GM12878 (cell line): ENCODE measurements around the gene NOD1. TPM values are rescaled to one million over a fixed set of nuclear protein-coding genes. Genes with fewer than 3 reads are reported as not detected.

Experiments used
- ATAC-seq: fragments of 200-7000 bp; cut with Tn5 transposase; 3 replicates; pipeline ENCODE4 v1.9.1; 2020; ENCODE audit warnings: mild to moderate bottlenecking, moderate library complexity
- BruUV-seq: library from RNA; stranded (reverse); fragments of 400-500 nt; replicated peaks from 2 replicates; lab custom pipeline; 2021; lab: Mats Ljungman, UMichigan
- CTCF ChIA-PET: fragments of 300-600 bp; sonication (Branson Sonifier 250); formaldehyde crosslinking; extraction: SDS; loops from one replicate; lab custom pipeline; 2021; ENCODE audit warnings: inconsistent platforms; lab: Yijun Ruan, JAX
- POLR2A ChIA-PET: fragments of 350-600 bp; formaldehyde crosslinking; extraction: SDS; loops from one replicate; lab custom pipeline; 2021; ENCODE audit warnings: inconsistent platforms; lab: Charles Lee
- RAD21 ChIA-PET: fragments of 300-600 bp; sonication (Branson Sonifier 250); formaldehyde crosslinking; loops from one replicate; lab custom pipeline; 2023; ENCODE audit warnings: antibody characterized with exemption; ENCODE audit not compliant: unreplicated experiment; lab: Charles Lee
- SMC1A ChIA-PET: fragments of 300-600 bp; sonication (Branson Sonifier 250); formaldehyde crosslinking; loops from one replicate; lab custom pipeline; 2023; ENCODE audit not compliant: unreplicated experiment, uncharacterized antibody; lab: Charles Lee
- DNase-seq: peaks from one replicate; pipeline ENCODE4 v3.0.0-alpha.2; 2011; ENCODE audit warnings: low read depth, low spot score
- FAIRE-seq: peaks from 3 replicates; lab custom pipeline; 2011; peaks lifted over from hg19 to GRCh38; lab: Jason Lieb, UNC
- H2AFZ ChIP-seq: 2 replicates; pipeline ENCODE4 v1.6.0; 2011; ENCODE audit warnings: low read depth, low read length, control low read depth; ENCODE audit not compliant: control insufficient read depth
- H3K27ac ChIP-seq: 2 replicates; pipeline ENCODE4 v1.5.1; 2011; ENCODE audit warnings: control low read depth; ENCODE audit not compliant: control insufficient read depth, insufficient read depth
- H3K27me3 ChIP-seq, 2 experiments: replicated peaks in 1 of 2; 2 replicates each; pipeline versions ENCODE4 v1.6.0 to v1.6.1; 2011; ENCODE audit warnings: low read length in 1 of 2; ENCODE audit not compliant: control insufficient read depth in 2 of 2, insufficient read depth in 2 of 2
- H3K36me3 ChIP-seq, 2 experiments: 2 replicates each; pipeline ENCODE4 v1.5.1; 2011; ENCODE audit warnings: low read length in 1 of 2; ENCODE audit not compliant: control insufficient read depth in 2 of 2, insufficient read depth in 2 of 2
- H3K4me1 ChIP-seq: 2 replicates; pipeline ENCODE4 v1.6.1; 2011; ENCODE audit warnings: mild to moderate bottlenecking, low read length, moderate library complexity, mixed read lengths; ENCODE audit not compliant: control insufficient read depth, insufficient read depth
- H3K4me2 ChIP-seq: 2 replicates; pipeline ENCODE4 v1.6.0; 2011; ENCODE audit warnings: control low read depth; ENCODE audit not compliant: control insufficient read depth, insufficient read depth
- H3K4me3 ChIP-seq: fragments of 200-600 bp; sonication (generic); 2 replicates; pipeline ENCODE4 v1.5.1; 2016
- H3K79me2 ChIP-seq: 2 replicates; pipeline ENCODE4 v1.6.0; 2011; ENCODE audit warnings: low read length; ENCODE audit not compliant: control insufficient read depth, insufficient read depth
- H3K9ac ChIP-seq: 2 replicates; pipeline ENCODE4 v1.8.0; 2011; ENCODE audit warnings: low read length, control low read depth, mixed read lengths; ENCODE audit not compliant: control insufficient read depth, insufficient read depth
- H3K9me3 ChIP-seq: replicated peaks from 3 replicates; pipeline ENCODE4 v1.5.1; 2011; ENCODE audit warnings: mild to moderate bottlenecking, low read length; ENCODE audit not compliant: control insufficient read depth, insufficient read depth
- H4K20me1 ChIP-seq: 2 replicates; pipeline ENCODE4 v1.6.0; 2011; ENCODE audit not compliant: control insufficient read depth, insufficient read depth
- ATF2 ChIP-seq: IDR thresholded peaks from 2 replicates; pipeline ENCODE4 v1.6.1; 2012; ENCODE audit warnings: low read length, inconsistent platforms
- ATF7 ChIP-seq: fragments of 450-650 bp; IDR thresholded peaks from 2 replicates; pipeline ENCODE4 v1.6.1; 2016; ENCODE audit warnings: low read depth, mild to moderate bottlenecking
- NFIC ChIP-seq: IDR thresholded peaks from 2 replicates; pipeline ENCODE4 v1.6.1; 2012; ENCODE audit warnings: low read depth, mild to moderate bottlenecking, inconsistent platforms, low read length, moderate library complexity
- NFYB ChIP-seq: IDR thresholded peaks from 2 replicates; pipeline ENCODE4 v1.6.1; 2011; ENCODE audit warnings: low read depth, mild to moderate bottlenecking, low read length, improper control_type of control experiment, moderate library complexity; ENCODE audit not compliant: insufficient read depth
- NR2C1 ChIP-seq: fragments of 450-650 bp; IDR thresholded peaks from 2 replicates; pipeline ENCODE4 v1.6.1; 2017; ENCODE audit warnings: antibody characterized with exemption, mild to moderate bottlenecking, moderate library complexity
- RAD21 ChIP-seq: IDR thresholded peaks from 2 replicates; pipeline ENCODE4 v1.6.1; 2011; ENCODE audit warnings: mild to moderate bottlenecking, low read depth, low read length, moderate library complexity; ENCODE audit not compliant: insufficient read depth
- RB1 ChIP-seq: fragments of 450-650 bp; formaldehyde crosslinking; IDR thresholded peaks from 2 replicates; pipeline ENCODE4 v1.6.1; 2017; ENCODE audit warnings: mild to moderate bottlenecking, borderline replicate concordance
- RELA ChIP-seq: fragments of 450-650 bp; IDR thresholded peaks from 2 replicates; pipeline ENCODE4 v1.8.0; 2014; ENCODE audit warnings: borderline replicate concordance; ENCODE audit not compliant: partially characterized antibody
- RELB ChIP-seq: fragments of 450-650 bp; IDR thresholded peaks from 2 replicates; pipeline ENCODE4 v1.6.1; 2017; ENCODE audit warnings: low read depth, mild to moderate bottlenecking, moderate library complexity
- SMARCA5 ChIP-seq: fragments of 450-650 bp; IDR thresholded peaks from 2 replicates; pipeline ENCODE4 v1.6.1; 2017; ENCODE audit warnings: mild to moderate bottlenecking
- SUZ12 ChIP-seq: fragments of 200-600 bp; sonication (generic); IDR thresholded peaks from one replicate; pipeline ENCODE4 v1.6.1; 2018; ENCODE audit warnings: antibody characterized with exemption, mild to moderate bottlenecking; ENCODE audit not compliant: unreplicated experiment
- ZBTB33 ChIP-seq: fragments of 450-650 bp; IDR thresholded peaks from 2 replicates; pipeline ENCODE4 v1.6.1; 2017; ENCODE audit warnings: mild to moderate bottlenecking
- ZBTB4 ChIP-seq: fragments of 450-650 bp; formaldehyde crosslinking; IDR thresholded peaks from 2 replicates; pipeline ENCODE4 v1.4.0; 2022; ENCODE audit warnings: mild to moderate bottlenecking, moderate library complexity
- ZNF24 ChIP-seq: fragments of 450-650 bp; IDR thresholded peaks from 2 replicates; pipeline ENCODE4 v1.6.1; 2017; ENCODE audit warnings: antibody characterized with exemption, mild to moderate bottlenecking
- WGBS: methylation state at CpG from one replicate; pipeline ENCODE4 v1.1.6; 2016; ENCODE audit warnings: low lambda C conversion rate; ENCODE audit not compliant: insufficient replicate concordance, insufficient coverage; ENCODE audit errors: missing lambda C conversion rate; 5-methylcytosine and 5-hydroxymethylcytosine counted together
- in situ Hi-C: fragments of 300-500 bp; cut with MboI; formaldehyde crosslinking; loops from 9 replicates; pipeline ENCODE4 v1.14.3; 2018; ENCODE audit warnings: mixed read lengths
- intact Hi-C: fragments of 100-400 bp; cut with micrococcal nuclease; formaldehyde crosslinking; loops from one replicate; pipeline ENCODE4 v1.14.2; 2022; ENCODE audit not compliant: unreplicated experiment
- polyA plus RNA-seq, 11 experiments: library from polyadenylated mRNA; depleted of rRNA in 4 of 11; unstranded in 6 of 11; stranded (reverse) in 5 of 11; fragments of >200 nt; fragmentation: Nextera tagmentation in 4 of 11; fragmentation: Illumina TruSeq in 1 of 11; extraction: Ambion mirVana in 4 of 11; extraction: Trizol in 1 of 11; gene quantifications; 1 replicate in 1 of 11; 2 replicates in 10 of 11; pipeline versions ENCODE4 v1.2.1 to v1.2.3, GENCODE V29; 2011 to 2016; ENCODE audit warnings: inconsistent platforms in 2 of 11, missing spikeins in 2 of 11, low read depth in 1 of 11
- total RNA-seq, 4 experiments: library from RNA; depleted of rRNA in 3 of 4; stranded (reverse); fragments of >200 nt in 3 of 4; fragmentation: Illumina TruSeq in 1 of 4; extraction: Trizol in 1 of 4; gene quantifications; 2 replicates each; pipeline versions ENCODE4 v1.2.1 to v1.2.3, GENCODE V29; 2013 to 2021
- TF ChIP-seq, protein P1 (sequence below): IDR thresholded peaks from 2 replicates; pipeline ENCODE4 v1.6.1; 2012; ENCODE audit warnings: low read depth, low read length, improper control_type of control experiment

The NOD1 gene
- total and polyA plus RNA-seq, 10 of the 15 experiments (the other 5 are each of a cell fraction or from before 2014, with no cell fraction given) = 1.8 to 14.6 (median 8.9) TPM

DNA sequence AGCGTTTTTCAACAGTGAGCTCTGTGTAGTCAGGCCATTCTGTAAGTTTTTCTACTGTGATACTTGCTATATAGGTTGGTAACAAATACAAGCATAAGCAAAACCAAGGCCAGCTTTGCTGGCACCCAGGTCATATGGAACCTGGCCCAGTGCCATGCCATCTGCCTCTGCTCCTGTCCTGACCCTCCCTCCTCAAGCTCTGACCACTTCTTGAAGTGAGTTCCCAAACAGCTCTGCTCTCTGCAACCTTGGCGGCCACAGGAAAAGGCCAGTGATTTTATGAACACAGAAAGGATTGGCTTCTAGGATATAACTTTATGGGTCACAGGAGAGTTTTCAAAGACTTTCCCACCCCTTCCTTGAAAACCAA is 12.8 kb downstream of the NOD1 start:
- ChIA-PET CTCF (interaction anchor here (1.1 to 3.4 kb wide), 6 partner anchors 8 to 190 kb away, joined by 4 to 10 read pairs (median 4); partner anchors contain the start of gene NOD1), SMC1A (interaction anchor here (0.6 to 3.8 kb wide), 6 partner anchors 8 to 69 kb away, joined by 3 to 18 read pairs (median 4); partner anchors contain the start of gene NOD1), POLR2A (interaction anchor here (0.7 to 3.0 kb wide), 3 partner anchors 10 to 143 kb away, joined by 3 to 9 read pairs (median 4); partner anchors contain the start of gene NOD1), RAD21 (interaction anchor here (1.1 to 2.2 kb wide), 4 partner anchors 12 to 286 kb away, joined by 3 to 7 read pairs (median 4); no protein-coding TSS in a partner anchor)
- in situ Hi-C loops = no loop called here
- no peak overlapping the region for H2AFZ ChIP-seq
- WGBS = 100% methylated on average over 2 of the region's 2 CpGs
- peaks cover 32% of the 10 kb centered on the region for H3K4me1 ChIP-seq
- no peaks in the 10 kb centered on the region for H3K36me3 ChIP-seq
- no peaks in the 10 kb centered on the region for H3K27me3 ChIP-seq
- H4K20me1 ChIP-seq = no peaks in the 10 kb centered on the region
- no peaks in the 10 kb centered on the region for H3K9me3 ChIP-seq
- no peak overlapping the region for H3K27ac ChIP-seq
- FAIRE-seq (no peak), ATAC-seq (no peak), DNase-seq (no peak)
- no peak overlapping the region for H3K4me2 ChIP-seq
- H3K9ac ChIP-seq = no peak overlapping the region
- intact Hi-C loops = no loop called here
- no TSS peak for BruUV-seq
- H3K4me3 ChIP-seq = no peak overlapping the region
- H3K79me2 ChIP-seq = peaks cover 2% of the 10 kb centered on the region; the same call in 1 of the 2 replicates
- TF ChIP-seq, protein P1, sequence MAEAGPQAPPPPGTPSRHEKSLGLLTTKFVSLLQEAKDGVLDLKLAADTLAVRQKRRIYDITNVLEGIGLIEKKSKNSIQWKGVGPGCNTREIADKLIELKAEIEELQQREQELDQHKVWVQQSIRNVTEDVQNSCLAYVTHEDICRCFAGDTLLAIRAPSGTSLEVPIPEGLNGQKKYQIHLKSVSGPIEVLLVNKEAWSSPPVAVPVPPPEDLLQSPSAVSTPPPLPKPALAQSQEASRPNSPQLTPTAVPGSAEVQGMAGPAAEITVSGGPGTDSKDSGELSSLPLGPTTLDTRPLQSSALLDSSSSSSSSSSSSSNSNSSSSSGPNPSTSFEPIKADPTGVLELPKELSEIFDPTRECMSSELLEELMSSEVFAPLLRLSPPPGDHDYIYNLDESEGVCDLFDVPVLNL = no peak
- TF ChIP-seq RELB (no peak), ZBTB33 (no peak), NR2C1 (no peak), NFYB (no peak), SUZ12 (no peak), RB1 (no peak), ATF2 (no peak), SMARCA5 (no peak), RAD21 (no peak), NFIC (no peak), RELA (no peak), ATF7 (no peak), ZBTB4 (no peak), ZNF24 (no peak)
